ENCODE measurements around the gene MAT2B.

Gene MAT2B

GRCh38 chr5:163562071-163562470 lies 56.7 kb downstream of the MAT2B start:
- no peak for DNase-seq

DNA sequence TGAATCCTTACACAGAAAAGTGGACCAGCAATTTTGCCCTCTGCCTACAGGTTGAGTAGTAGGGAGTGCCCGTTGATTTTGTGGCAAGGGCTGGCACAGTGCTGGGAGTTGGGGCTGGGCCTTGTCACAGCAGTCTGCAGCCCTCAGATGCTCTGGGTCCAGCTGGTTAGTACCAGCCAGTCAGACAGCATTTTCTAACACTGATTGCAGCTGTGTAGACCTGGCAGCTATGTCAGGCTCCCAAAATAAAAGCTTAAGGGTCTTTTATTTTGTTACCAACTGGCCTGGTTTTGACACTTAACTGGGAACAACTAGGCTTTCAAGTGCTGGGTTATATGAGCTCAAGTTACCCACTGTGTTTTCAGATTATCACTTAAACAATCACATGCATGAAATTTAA lies 57.7 kb downstream of the MAT2B start:
- DNase-seq: no peak

GRCh38 chr5:163563880-163564279 lies 58.5 kb downstream of the MAT2B start:
- no peak for DNase-seq

DNA sequence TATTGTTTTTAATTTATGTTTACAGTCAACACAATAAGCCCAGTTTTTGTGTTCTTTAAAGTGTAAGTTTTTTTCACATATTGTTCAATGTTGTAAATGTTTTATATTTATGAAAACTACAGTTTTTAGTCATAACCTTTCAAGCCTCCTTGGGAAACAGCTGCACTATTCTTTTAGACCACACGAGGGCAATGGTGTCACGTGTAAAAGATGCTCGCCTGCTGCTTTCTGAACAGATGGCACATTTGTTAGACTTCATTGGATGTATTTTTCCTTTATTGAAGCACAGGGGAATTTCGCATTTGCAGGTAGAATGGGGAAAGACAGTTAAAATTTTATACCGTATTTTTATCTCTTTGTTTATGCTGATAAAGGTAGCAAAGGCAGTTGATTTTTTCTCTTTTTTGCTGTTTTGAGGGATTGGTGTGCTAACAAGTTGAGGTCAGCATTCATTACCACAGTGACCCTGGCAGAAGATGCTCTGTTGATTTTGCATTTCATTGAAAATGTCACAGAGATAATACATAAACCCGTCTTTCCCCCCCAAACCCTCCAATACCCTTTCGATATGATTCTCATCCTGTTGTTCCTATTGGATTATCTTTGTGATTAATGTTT lies 59.0 kb downstream of the MAT2B start:
- DNase-seq: peak; percentile 15

DNA sequence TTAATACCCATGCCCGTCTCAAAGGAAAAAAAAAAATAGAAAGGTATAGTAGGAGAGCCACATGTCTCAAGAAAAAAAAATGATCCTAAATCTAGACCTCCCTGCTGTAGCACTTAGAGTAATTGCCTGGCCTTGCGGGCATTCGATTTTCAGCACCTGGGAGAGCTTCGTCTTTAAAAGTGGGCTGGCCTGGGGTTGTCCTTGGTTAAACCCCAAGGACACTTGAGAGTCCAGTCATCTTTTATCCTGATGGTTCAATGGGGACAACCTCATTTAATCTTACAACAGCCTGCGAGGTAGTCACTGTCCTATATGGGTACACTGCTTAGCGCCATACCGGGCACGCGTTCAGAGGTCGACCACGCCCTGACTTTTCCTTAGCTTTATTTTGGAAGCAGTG lies 60.1 kb downstream of the MAT2B start:
- DNase-seq: no peak

DNA sequence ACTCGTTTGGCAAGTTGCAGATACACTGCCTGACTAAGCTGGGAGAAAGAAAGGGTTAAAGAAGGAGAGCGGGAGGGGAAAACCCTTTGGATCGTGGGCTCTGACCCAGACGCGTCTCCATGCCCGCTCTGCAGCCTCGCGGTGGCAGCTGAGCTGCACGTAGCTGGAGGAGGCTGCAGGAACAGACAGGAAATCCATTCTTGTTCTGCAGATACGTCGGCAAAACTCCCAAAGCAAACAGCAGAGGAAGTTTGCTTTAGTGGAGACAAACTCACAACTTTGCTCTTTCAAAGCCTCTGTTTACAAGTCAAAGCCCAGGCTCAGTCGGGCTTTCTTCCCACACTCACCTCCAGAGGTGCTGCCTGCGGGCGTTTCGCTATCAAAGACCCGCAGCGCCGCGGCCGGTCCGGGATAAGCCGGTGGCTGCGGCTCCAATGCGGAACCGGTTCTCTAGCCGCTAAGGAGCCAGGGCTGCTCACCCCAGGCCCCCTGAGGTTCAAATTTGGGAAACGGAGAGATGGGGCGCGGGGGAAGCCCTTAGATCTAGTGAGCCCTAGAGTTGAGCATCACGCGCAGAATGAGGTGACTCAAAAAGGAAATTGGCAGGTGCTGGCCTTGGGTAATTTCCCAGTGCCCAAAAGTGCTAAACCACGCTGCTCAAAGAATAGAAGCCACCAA lies 60.7 kb downstream of the MAT2B start:
- peak; percentile 8 for DNase-seq

DNA sequence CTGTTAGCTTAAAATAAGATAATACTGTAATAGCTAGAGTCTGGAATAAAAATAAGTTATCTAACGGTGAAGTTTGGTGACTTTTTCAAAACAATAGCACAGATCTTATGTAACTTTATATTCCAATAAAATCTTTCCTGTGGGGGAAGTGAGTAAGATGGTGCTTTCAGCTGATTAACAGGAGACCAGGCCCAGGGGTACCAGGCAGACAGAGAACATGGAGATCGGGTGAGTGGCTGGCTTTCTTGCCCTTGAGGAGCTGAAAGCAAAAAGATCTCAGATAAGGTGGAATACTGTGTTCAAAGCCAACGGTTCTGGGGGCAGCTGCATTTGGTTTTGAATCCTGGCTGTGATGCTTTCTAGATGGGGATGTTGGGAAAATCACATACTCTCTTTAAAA lies 61.3 kb downstream of the MAT2B start:
- DNase-seq: no peak

GRCh38 chr5:163567811-163568210 lies 62.4 kb downstream of the MAT2B start:
- DNase-seq: no peak
